ENCODE measurements around the gene KCNN4.

The KCNN4 gene

GRCh38 chr19:43748205-43748594 is 32.6 kb downstream of the KCNN4 start:
- DNase-seq (ENCODE audit: low read depth in 2 of 2) = no peak

GRCh38 chr19:43747557-43748204 is 33.1 kb downstream of the KCNN4 start:
- DNase-seq (ENCODE audit: low read depth in 2 of 2) = no peak

GRCh38 chr19:43743059-43743458 is 37.7 kb downstream of the KCNN4 start:
- DNase-seq (ENCODE audit: low read depth in 2 of 2) = peak in 1 of 2 experiments; percentile 50

GRCh38 chr19:43741075-43741825 is 39.5 kb downstream of the KCNN4 start:
- DNase-seq (ENCODE audit: low read depth in 2 of 2) = no peak

- DNase-seq (ENCODE audit: low read depth in 2 of 2) = no peak
These were observed 41.1 kb downstream of the KCNN4 start for GRCh38 chr19:43739439-43740235.

- no peak for DNase-seq (ENCODE audit: low read depth in 2 of 2)
These were observed 42.0 kb downstream of the KCNN4 start for GRCh38 chr19:43738780-43739211.

- DNase-seq (ENCODE audit: low read depth in 2 of 2) = no peak
These were observed 44.8 kb downstream of the KCNN4 start for GRCh38 chr19:43735957-43736356.

GRCh38 chr19:43735013-43735412 is 45.8 kb downstream of the KCNN4 start:
- DNase-seq (ENCODE audit: low read depth in 2 of 2) = no peak

GRCh38 chr19:43731846-43732245 is 48.9 kb downstream of the KCNN4 start:
- no peak for DNase-seq (ENCODE audit: low read depth in 2 of 2)

- no peak for DNase-seq (ENCODE audit: low read depth in 2 of 2)
These were observed 49.4 kb downstream of the KCNN4 start for GRCh38 chr19:43731346-43731745.

GRCh38 chr19:43729919-43730318 is 50.9 kb downstream of the KCNN4 start:
- no peak for DNase-seq (ENCODE audit: low read depth in 2 of 2)

- no peak for DNase-seq (ENCODE audit: low read depth in 2 of 2)
These were observed 53.2 kb downstream of the KCNN4 start for GRCh38 chr19:43727593-43727853.

GRCh38 chr19:43726736-43727592 is 53.8 kb downstream of the KCNN4 start:
- no peak for DNase-seq (ENCODE audit: low read depth in 2 of 2)

- DNase-seq (ENCODE audit: low read depth in 2 of 2) = no peak
These were observed 55.3 kb downstream of the KCNN4 start for GRCh38 chr19:43725468-43725867.

GRCh38 chr19:43724896-43725295 is 55.9 kb downstream of the KCNN4 start:
- DNase-seq (ENCODE audit: low read depth in 2 of 2) = no peak

GRCh38 chr19:43723588-43723987 is 57.2 kb downstream of the KCNN4 start:
- no peak for DNase-seq (ENCODE audit: low read depth in 2 of 2)

- DNase-seq (ENCODE audit: low read depth in 2 of 2) = no peak
These were observed 59.2 kb downstream of the KCNN4 start for GRCh38 chr19:43721469-43722048.

GRCh38 chr19:43720936-43721335 is 59.8 kb downstream of the KCNN4 start:
- DNase-seq (ENCODE audit: low read depth in 2 of 2) = no peak

GRCh38 chr19:43719918-43720317 is 60.9 kb downstream of the KCNN4 start:
- DNase-seq (ENCODE audit: low read depth in 2 of 2) = no peak

GRCh38 chr19:43719378-43719868 is 61.4 kb downstream of the KCNN4 start:
- DNase-seq (ENCODE audit: low read depth in 2 of 2) = no peak

GRCh38 chr19:43718627-43719377 is 62.0 kb downstream of the KCNN4 start:
- no peak for DNase-seq (ENCODE audit: low read depth in 2 of 2)
